IPS-15b (cell line): Measurements from ENCODE around the gene HOXB4.

Source experiments
- H3K27me3 ChIP-seq: one replicate; pipeline ENCODE4 v1.6.1; 2013; ENCODE audit warnings: low read length; ENCODE audit not compliant: control insufficient read depth, insufficient read depth
- H3K36me3 ChIP-seq: one replicate; pipeline ENCODE4 v1.6.1; 2013; ENCODE audit warnings: low read length; ENCODE audit not compliant: control insufficient read depth, insufficient read depth
- H3K4me1 ChIP-seq: one replicate; pipeline ENCODE4 v1.6.1; 2013; ENCODE audit warnings: mild to moderate bottlenecking, low read length; ENCODE audit not compliant: control insufficient read depth, insufficient read depth
- H3K4me3 ChIP-seq: one replicate; pipeline ENCODE4 v1.5.1; 2013; ENCODE audit warnings: low read depth, low read length
- H3K9ac ChIP-seq: one replicate; pipeline ENCODE4 v1.6.1; 2013; ENCODE audit warnings: low read depth, mild to moderate bottlenecking, low read length
- H3K9me3 ChIP-seq: one replicate; pipeline ENCODE4 v1.6.1; 2013; ENCODE audit warnings: mild to moderate bottlenecking, low read length; ENCODE audit not compliant: control insufficient read depth, insufficient read depth

The HOXB4 gene

GRCh38 chr17:48528153-48528935 lies 49.8 kb downstream of the HOXB4 start:
- Histone ChIP-seq H3K36me3 (no peaks in the 10 kb centered on the region), H3K9ac (no peak overlapping the region), H3K27me3 (peaks cover 94% of the 10 kb centered on the region), H3K4me1 (peaks cover 23% of the 10 kb centered on the region), H3K4me3 (no peak overlapping the region), H3K9me3 (no peaks in the 10 kb centered on the region)

- H3K9me3 ChIP-seq, result no peaks in the 10 kb centered on the region
- H3K9ac ChIP-seq, result no peak overlapping the region
- H3K4me1 ChIP-seq, result peaks cover 25% of the 10 kb centered on the region
- no peaks in the 10 kb centered on the region for H3K36me3 ChIP-seq
- peaks cover 94% of the 10 kb centered on the region for H3K27me3 ChIP-seq
- H3K4me3 ChIP-seq, result peak overlapping the region; percentile 18
Observed at GRCh38 chr17:48527547-48527932, 50.6 kb downstream of the HOXB4 start.

- Histone ChIP-seq H3K27me3 (peaks cover 93% of the 10 kb centered on the region), H3K4me3 (peak overlapping the region; percentile 41), H3K9me3 (no peaks in the 10 kb centered on the region), H3K36me3 (no peaks in the 10 kb centered on the region), H3K9ac (no peak overlapping the region), H3K4me1 (peaks cover 24% of the 10 kb centered on the region)
Observed at GRCh38 chr17:48526608-48527546, 51.3 kb downstream of the HOXB4 start.
